HG03025 (cell line): ENCODE results near the gene LIMS4.
"Not testable (repeated sequence)": the region's sequence is repeated elsewhere in the genome, so short reads cannot be mapped to it uniquely, and the experiment has no call there.

Source experiments
- ATAC-seq: cut with Tn5 transposase; IDR thresholded peaks from one replicate; pipeline ENCODE4 v1.9.1; 2021; ENCODE audit warnings: mild to moderate bottlenecking, moderate library complexity; ENCODE audit not compliant: unreplicated experiment, low FRiP score

Gene LIMS4

GRCh38 chr2:110472171-110473058 is at the start of gene LIMS4:
Gene LIMS4 (minus strand): TSS chr2:110472816. CDS start chr2:110472778, 38 bp downstream.
- not testable (repeated sequence) for ATAC-seq

- not testable (repeated sequence) for ATAC-seq
Measured at GRCh38 chr2:110499755-110500377, 27.2 kb upstream of the LIMS4 start.

GRCh38 chr2:110496027-110496426 is 23.4 kb upstream of the LIMS4 start:
- not testable (repeated sequence) for ATAC-seq

GRCh38 chr2:110494488-110494887 is 21.9 kb upstream of the LIMS4 start:
- not testable (repeated sequence) for ATAC-seq

- not testable (repeated sequence) for ATAC-seq
Measured at GRCh38 chr2:110488991-110489390, 16.4 kb upstream of the LIMS4 start.

GRCh38 chr2:110482697-110483096 is 10.1 kb upstream of the LIMS4 start:
- ATAC-seq: not testable (repeated sequence)

GRCh38 chr2:110481200-110481599 is 8.6 kb upstream of the LIMS4 start:
- not testable (repeated sequence) for ATAC-seq

GRCh38 chr2:110480084-110480483 is 7.5 kb upstream of the LIMS4 start:
- not testable (repeated sequence) for ATAC-seq

- not testable (repeated sequence) for ATAC-seq
Measured at GRCh38 chr2:110477370-110477769, 4.8 kb upstream of the LIMS4 start.

- not testable (repeated sequence) for ATAC-seq
Measured at GRCh38 chr2:110476952-110477351, 4.3 kb upstream of the LIMS4 start.

- ATAC-seq: not testable (repeated sequence)
Measured at GRCh38 chr2:110475627-110476359, 3.2 kb upstream of the LIMS4 start.

GRCh38 chr2:110474898-110475297 is 2.3 kb upstream of the LIMS4 start:
- ATAC-seq: peak; percentile 90

- ATAC-seq: not testable (repeated sequence)
Measured at GRCh38 chr2:110473059-110473358, 393 bp upstream of the LIMS4 start.

GRCh38 chr2:110468921-110469320 is 3.7 kb downstream of the LIMS4 start:
- ATAC-seq: not testable (repeated sequence)

- ATAC-seq: peak; percentile 72
Measured at GRCh38 chr2:110465312-110465711, 7.3 kb downstream of the LIMS4 start.

GRCh38 chr2:110462458-110462857 is 10.2 kb downstream of the LIMS4 start:
- not testable (repeated sequence) for ATAC-seq

GRCh38 chr2:110460318-110460717 is 12.3 kb downstream of the LIMS4 start:
- ATAC-seq: not testable (repeated sequence)

GRCh38 chr2:110457214-110457590 is 15.4 kb downstream of the LIMS4 start:
- not testable (repeated sequence) for ATAC-seq

GRCh38 chr2:110456291-110457213 is 16.1 kb downstream of the LIMS4 start:
- ATAC-seq: not testable (repeated sequence)
